ENCODE measurements around the gene TSHR.

GRCh38 chr14:81067156-81067555 lies 111.7 kb downstream of the TSHR start:
- TF ChIP-seq POLR2A (IDR thresholded peaks at IDR 0.05) (no peak), CTCF (IDR thresholded peaks at IDR 0.05) (no peak)
